ENCODE measurements around the gene ADGRG6. TPM values are rescaled to one million over a fixed set of nuclear protein-coding genes. Genes with fewer than 3 reads are reported as not detected.
"Not testable (repeated sequence)": the region's sequence is repeated elsewhere in the genome, so short reads cannot be mapped to it uniquely, and the experiment has no call there.

ADGRG6 gene
- total RNA-seq, 1 experiment from 2014 or later: 0.49 TPM

DNA sequence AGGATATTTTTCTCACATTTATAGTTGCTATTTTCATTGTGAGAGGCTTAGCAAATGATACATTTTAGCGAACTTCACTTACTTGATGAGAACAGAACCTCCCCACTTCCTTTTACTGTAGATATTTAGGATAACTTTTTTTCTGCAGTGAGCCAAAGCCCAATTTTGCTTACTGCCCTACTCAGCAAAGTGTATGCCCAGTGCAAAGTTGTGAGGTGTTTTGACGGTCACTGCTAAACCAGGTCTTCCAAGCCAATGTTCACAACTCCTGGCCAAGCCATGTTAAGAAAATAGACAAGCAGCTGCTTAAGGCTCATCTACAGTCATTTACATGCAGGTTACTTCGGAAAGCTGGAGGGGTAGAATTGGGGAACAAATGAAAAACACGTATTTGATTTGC, 144.8 kb downstream of the ADGRG6 start:
- no TSS peak for BruUV-seq (replicated peaks)
- ChIA-PET POLR2A (ENCODE audit: low non-redundant PET) (no interaction called here), CTCF (no interaction called here)
- Histone ChIP-seq H3K4me1 (ENCODE audit: insufficient read depth, low read length, poor library complexity, severe bottlenecking) (peaks cover 17% of the 10 kb centered on the region), H3K36me3 (ENCODE audit: insufficient read depth, low read length, poor library complexity, severe bottlenecking) (no peaks in the 10 kb centered on the region), H3K9me3 (ENCODE audit: low read depth, low read length, poor library complexity, severe bottlenecking) (no peaks in the 10 kb centered on the region), H3K27me3 (replicated peaks; ENCODE audit: insufficient read depth, low read depth, low read length, poor library complexity) (no peaks in the 10 kb centered on the region), H3K27ac (ENCODE audit: low read depth, low read length, poor library complexity, severe bottlenecking) (no peak overlapping the region), H3K4me3 (ENCODE audit: low read depth, low read length, poor library complexity, severe bottlenecking) (no peak overlapping the region)
- DNase-seq (ENCODE audit: low spot score): no peak
- intact Hi-C loops (cut with micrococcal nuclease; ENCODE audit: unreplicated experiment): no loop called here
- no peak for TF ChIP-seq EZH2 (IDR thresholded peaks at IDR 0.05; ENCODE audit: borderline replicate concordance, low read depth, low read length, poor library complexity, severe bottlenecking)
- TF ChIP-seq, protein P1, sequence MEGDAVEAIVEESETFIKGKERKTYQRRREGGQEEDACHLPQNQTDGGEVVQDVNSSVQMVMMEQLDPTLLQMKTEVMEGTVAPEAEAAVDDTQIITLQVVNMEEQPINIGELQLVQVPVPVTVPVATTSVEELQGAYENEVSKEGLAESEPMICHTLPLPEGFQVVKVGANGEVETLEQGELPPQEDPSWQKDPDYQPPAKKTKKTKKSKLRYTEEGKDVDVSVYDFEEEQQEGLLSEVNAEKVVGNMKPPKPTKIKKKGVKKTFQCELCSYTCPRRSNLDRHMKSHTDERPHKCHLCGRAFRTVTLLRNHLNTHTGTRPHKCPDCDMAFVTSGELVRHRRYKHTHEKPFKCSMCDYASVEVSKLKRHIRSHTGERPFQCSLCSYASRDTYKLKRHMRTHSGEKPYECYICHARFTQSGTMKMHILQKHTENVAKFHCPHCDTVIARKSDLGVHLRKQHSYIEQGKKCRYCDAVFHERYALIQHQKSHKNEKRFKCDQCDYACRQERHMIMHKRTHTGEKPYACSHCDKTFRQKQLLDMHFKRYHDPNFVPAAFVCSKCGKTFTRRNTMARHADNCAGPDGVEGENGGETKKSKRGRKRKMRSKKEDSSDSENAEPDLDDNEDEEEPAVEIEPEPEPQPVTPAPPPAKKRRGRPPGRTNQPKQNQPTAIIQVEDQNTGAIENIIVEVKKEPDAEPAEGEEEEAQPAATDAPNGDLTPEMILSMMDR (conservative IDR thresholded peaks at IDR 0.05; ENCODE audit: low read depth, low read length): no peak

DNA sequence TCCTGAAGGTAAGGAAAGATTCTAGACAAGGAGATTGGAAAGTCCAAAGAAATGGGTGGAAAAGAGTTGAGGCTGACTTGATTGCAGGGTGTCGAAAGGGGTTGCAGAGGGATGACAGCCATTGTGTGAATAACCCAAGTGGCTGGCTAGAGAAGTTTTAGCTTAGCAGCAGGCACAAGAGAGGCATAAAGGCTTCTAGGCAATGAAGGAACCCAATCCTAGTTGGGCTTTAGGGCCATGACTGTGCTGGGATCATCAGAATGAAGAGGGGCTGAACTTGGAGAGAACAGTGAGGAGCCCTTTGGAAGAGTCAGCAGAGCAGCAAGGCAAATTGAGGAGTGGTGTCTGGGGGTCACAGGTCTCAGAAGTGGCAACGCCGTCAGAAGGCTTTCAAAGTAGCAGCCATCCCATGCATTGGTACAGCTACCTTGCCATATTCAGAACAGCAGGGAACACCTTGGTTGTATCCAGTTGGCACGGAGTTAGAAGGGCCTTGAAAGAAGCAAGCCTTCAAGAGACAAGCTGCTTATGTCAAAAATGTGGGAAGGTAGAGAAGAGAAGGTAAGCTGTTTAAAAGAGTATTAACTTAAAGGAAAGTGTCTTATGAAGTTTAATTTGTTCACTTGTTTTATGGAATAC, 146.4 kb downstream of the ADGRG6 start:
- ChIA-PET CTCF (no interaction called here), POLR2A (ENCODE audit: low non-redundant PET) (no interaction called here)
- Histone ChIP-seq H3K27me3 (replicated peaks; ENCODE audit: insufficient read depth, low read depth, low read length, poor library complexity) (no peaks in the 10 kb centered on the region), H3K4me1 (ENCODE audit: insufficient read depth, low read length, poor library complexity, severe bottlenecking) (peaks cover 17% of the 10 kb centered on the region), H3K36me3 (ENCODE audit: insufficient read depth, low read length, poor library complexity, severe bottlenecking) (no peaks in the 10 kb centered on the region), H3K4me3 (ENCODE audit: low read depth, low read length, poor library complexity, severe bottlenecking) (no peak overlapping the region), H3K27ac (ENCODE audit: low read depth, low read length, poor library complexity, severe bottlenecking) (no peak overlapping the region), H3K9me3 (ENCODE audit: low read depth, low read length, poor library complexity, severe bottlenecking) (no peaks in the 10 kb centered on the region)
- BruUV-seq (replicated peaks): no TSS peak
- TF ChIP-seq, protein P1 (conservative IDR thresholded peaks at IDR 0.05; ENCODE audit: low read depth, low read length): no peak
- TF ChIP-seq EZH2 (IDR thresholded peaks at IDR 0.05; ENCODE audit: borderline replicate concordance, low read depth, low read length, poor library complexity, severe bottlenecking): no peak
- intact Hi-C loops (cut with micrococcal nuclease; ENCODE audit: unreplicated experiment): no loop called here
- no peak for DNase-seq (ENCODE audit: low spot score)

DNA sequence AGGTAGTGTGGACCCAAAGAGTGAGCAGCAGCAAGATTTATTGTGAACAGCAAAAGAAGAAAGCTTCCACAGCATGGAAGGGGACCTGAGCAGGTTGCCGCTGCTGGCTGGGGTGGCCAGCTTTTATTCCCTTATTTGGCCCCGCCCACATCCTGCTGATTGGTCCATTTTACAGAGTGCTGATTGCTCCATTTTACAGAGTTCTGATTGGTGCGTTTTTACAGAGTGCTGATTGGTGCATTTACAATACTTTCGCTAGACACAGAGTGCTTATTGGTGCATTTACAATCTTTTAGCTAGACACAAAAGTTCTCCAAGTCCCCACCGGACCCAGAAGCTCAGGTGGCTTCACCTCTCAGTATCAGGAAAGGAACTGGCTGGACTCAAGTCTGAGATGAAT, 149.0 kb downstream of the ADGRG6 start:
- intact Hi-C loops (cut with micrococcal nuclease; ENCODE audit: unreplicated experiment); POLR2A ChIA-PET (ENCODE audit: low non-redundant PET); H3K4me3 ChIP-seq (ENCODE audit: low read depth, low read length, poor library complexity, severe bottlenecking); H3K36me3 ChIP-seq (ENCODE audit: insufficient read depth, low read length, poor library complexity, severe bottlenecking); H3K4me1 ChIP-seq (ENCODE audit: insufficient read depth, low read length, poor library complexity, severe bottlenecking); DNase-seq (ENCODE audit: low spot score); CTCF ChIA-PET; H3K27me3 ChIP-seq (replicated peaks; ENCODE audit: insufficient read depth, low read depth, low read length, poor library complexity); H3K9me3 ChIP-seq (ENCODE audit: low read depth, low read length, poor library complexity, severe bottlenecking); H3K27ac ChIP-seq (ENCODE audit: low read depth, low read length, poor library complexity, severe bottlenecking); BruUV-seq (replicated peaks): not testable (repeated sequence)

DNA sequence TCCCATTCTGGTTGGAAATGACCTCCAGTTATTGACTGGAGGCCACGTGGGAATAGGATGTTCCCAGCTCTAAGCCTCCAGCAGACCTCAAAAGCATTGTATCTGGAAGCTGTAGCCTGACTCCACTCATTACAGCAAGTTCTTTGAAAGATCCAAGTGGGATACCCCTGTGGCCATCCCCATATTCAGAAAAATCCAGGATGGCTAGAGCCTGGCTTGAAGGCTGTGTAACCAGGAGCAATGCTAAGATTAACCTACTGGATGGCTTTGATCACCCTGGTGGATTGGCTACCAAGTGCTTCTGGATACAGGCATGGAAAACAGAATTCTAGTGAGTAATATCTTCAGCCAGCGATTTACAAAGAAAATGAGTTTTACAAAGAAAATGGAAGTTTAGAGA, 151.2 kb downstream of the ADGRG6 start:
- CTCF ChIA-PET: no interaction called here
- Histone ChIP-seq H3K9me3 (ENCODE audit: low read depth, low read length, poor library complexity, severe bottlenecking) (no peaks in the 10 kb centered on the region), H3K4me1 (ENCODE audit: insufficient read depth, low read length, poor library complexity, severe bottlenecking) (no peaks in the 10 kb centered on the region), H3K36me3 (ENCODE audit: insufficient read depth, low read length, poor library complexity, severe bottlenecking) (no peaks in the 10 kb centered on the region), H3K27ac (ENCODE audit: low read depth, low read length, poor library complexity, severe bottlenecking) (no peak overlapping the region), H3K4me3 (ENCODE audit: low read depth, low read length, poor library complexity, severe bottlenecking) (no peak overlapping the region), H3K27me3 (replicated peaks; ENCODE audit: insufficient read depth, low read depth, low read length, poor library complexity) (no peaks in the 10 kb centered on the region)
- no peak for DNase-seq (ENCODE audit: low spot score)
- intact Hi-C loops (cut with micrococcal nuclease; ENCODE audit: unreplicated experiment): no loop called here
- POLR2A ChIA-PET (ENCODE audit: low non-redundant PET): no interaction called here
- TF ChIP-seq, protein P1 (conservative IDR thresholded peaks at IDR 0.05; ENCODE audit: low read depth, low read length): no peak
- no peak for TF ChIP-seq EZH2 (IDR thresholded peaks at IDR 0.05; ENCODE audit: borderline replicate concordance, low read depth, low read length, poor library complexity, severe bottlenecking)
- no TSS peak for BruUV-seq (replicated peaks)

DNA sequence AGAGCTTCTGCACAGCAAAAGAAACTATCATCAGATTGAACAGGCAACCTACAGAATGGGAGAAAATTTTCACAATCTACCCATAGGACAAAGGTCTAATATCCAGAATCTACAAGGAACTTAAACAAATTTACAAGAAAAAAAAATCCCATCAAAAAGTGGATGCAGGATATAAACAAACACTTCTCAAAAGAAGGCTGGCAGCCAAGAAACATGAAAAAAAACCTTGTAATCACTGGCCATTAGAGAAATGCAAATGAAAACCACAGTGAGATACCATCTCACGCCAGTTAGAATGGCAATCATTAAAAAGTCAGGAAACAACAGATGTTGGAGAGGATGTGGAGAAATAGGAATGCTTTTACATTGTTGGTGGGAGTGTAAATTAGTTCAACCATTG, 152.4 kb downstream of the ADGRG6 start:
- H3K9me3 ChIP-seq (ENCODE audit: low read depth, low read length, poor library complexity, severe bottlenecking); intact Hi-C loops (cut with micrococcal nuclease; ENCODE audit: unreplicated experiment); POLR2A ChIA-PET (ENCODE audit: low non-redundant PET); CTCF ChIA-PET; H3K4me3 ChIP-seq (ENCODE audit: low read depth, low read length, poor library complexity, severe bottlenecking); BruUV-seq (replicated peaks); H3K27ac ChIP-seq (ENCODE audit: low read depth, low read length, poor library complexity, severe bottlenecking); H3K4me1 ChIP-seq (ENCODE audit: insufficient read depth, low read length, poor library complexity, severe bottlenecking); H3K36me3 ChIP-seq (ENCODE audit: insufficient read depth, low read length, poor library complexity, severe bottlenecking); H3K27me3 ChIP-seq (replicated peaks; ENCODE audit: insufficient read depth, low read depth, low read length, poor library complexity): not testable (repeated sequence)
- DNase-seq (ENCODE audit: low spot score): peak; percentile 12

All from A673 (cell line).